IMR-90 (cell line): ENCODE measurements around the gene C16orf86. TPM values are rescaled to one million over a fixed set of nuclear protein-coding genes. Genes with fewer than 3 reads are reported as not detected.

Source experiments
- ATAC-seq: fragments of 200-7000 bp; cut with Tn5 transposase; 2 replicates; pipeline ENCODE4 v1.9.1; 2020; ENCODE audit warnings: low read depth, mild to moderate bottlenecking, moderate library complexity
- BruUV-seq: library from RNA; stranded (reverse); fragments of 400-500 nt; replicated peaks from 2 replicates; lab custom pipeline; 2021; lab: Mats Ljungman, UMichigan
- CTCF ChIA-PET: fragments of 300-600 bp; formaldehyde crosslinking; extraction: SDS; loops from one replicate; lab custom pipeline; 2021; ENCODE audit warnings: antibody characterized with exemption; lab: Yijun Ruan, JAX
- POLR2A ChIA-PET: fragments of 300-600 bp; sonication (Branson Sonifier 250); formaldehyde crosslinking; loops from one replicate; lab custom pipeline; 2022; ENCODE audit warnings: antibody characterized with exemption; ENCODE audit not compliant: unreplicated experiment; lab: Charles Lee
- DNase-seq: peaks from one replicate; pipeline ENCODE4 v3.0.0; 2013
- H2AFZ ChIP-seq: replicated peaks from 2 replicates; pipeline ENCODE3; 2013; ENCODE audit warnings: low read length, mild to moderate bottlenecking; ENCODE audit not compliant: poor library complexity
- H2AK5ac ChIP-seq: 2 replicates; pipeline ENCODE4 v1.6.1; 2013; ENCODE audit warnings: low read depth, low read length, inconsistent platforms
- H2AK9ac ChIP-seq: replicated peaks from 2 replicates; pipeline ENCODE3; 2013; ENCODE audit warnings: mild to moderate bottlenecking, low read depth, low read length, moderate library complexity; ENCODE audit not compliant: poor library complexity
- H2BK120ac ChIP-seq: 2 replicates; pipeline ENCODE4 v1.6.1; 2013; ENCODE audit warnings: low read depth, low read length, inconsistent platforms
- H2BK15ac ChIP-seq: 3 replicates; pipeline ENCODE4 v1.6.1; 2013; ENCODE audit warnings: low read depth, low read length, inconsistent platforms
- H2BK20ac ChIP-seq: 2 replicates; pipeline ENCODE4 v1.6.1; 2013; ENCODE audit warnings: low read depth, mild to moderate bottlenecking, inconsistent platforms, low read length, moderate library complexity
- H2BK5ac ChIP-seq: 2 replicates; pipeline ENCODE4 v1.6.1; 2013; ENCODE audit warnings: mild to moderate bottlenecking, low read depth, low read length, inconsistent platforms; ENCODE audit not compliant: poor library complexity, severe bottlenecking
- H3K14ac ChIP-seq: replicated peaks from 2 replicates; pipeline ENCODE4 v1.6.1; 2013; ENCODE audit warnings: low read depth, low read length, inconsistent platforms
- H3K18ac ChIP-seq: 2 replicates; pipeline ENCODE4 v1.6.1; 2013; ENCODE audit warnings: low read depth, low read length, control low read depth
- H3K23ac ChIP-seq: 2 replicates; pipeline ENCODE4 v1.6.1; 2013; ENCODE audit warnings: low read depth, low read length, inconsistent platforms
- H3K27ac ChIP-seq: 2 replicates; pipeline ENCODE4 v1.5.1; 2013; ENCODE audit warnings: mild to moderate bottlenecking, control low read depth, low read length; ENCODE audit not compliant: insufficient read depth
- H3K27me3 ChIP-seq: 2 replicates; pipeline ENCODE4 v1.6.1; 2013; ENCODE audit warnings: low read length; ENCODE audit not compliant: control insufficient read depth, insufficient read depth
- H3K36me3 ChIP-seq: 2 replicates; pipeline ENCODE4 v1.6.1; 2013; ENCODE audit warnings: low read length, mixed read lengths; ENCODE audit not compliant: control insufficient read depth, insufficient read depth
- H3K4ac ChIP-seq: 2 replicates; pipeline ENCODE4 v1.6.1; 2013; ENCODE audit warnings: low read depth, low read length, inconsistent platforms
- H3K4me1 ChIP-seq: 2 replicates; pipeline ENCODE4 v1.6.1; 2013; ENCODE audit warnings: low read length, mixed read lengths; ENCODE audit not compliant: control insufficient read depth, insufficient read depth
- H3K4me2 ChIP-seq: 2 replicates; pipeline ENCODE4 v1.6.1; 2013; ENCODE audit warnings: low read depth, mild to moderate bottlenecking, control low read depth, low read length, moderate library complexity
- H3K4me3 ChIP-seq: 2 replicates; pipeline ENCODE4 v1.5.1; 2013; ENCODE audit warnings: low read depth, mild to moderate bottlenecking, control low read depth, low read length, moderate library complexity; ENCODE audit not compliant: insufficient read depth
- H3K56ac ChIP-seq: 2 replicates; pipeline ENCODE4 v1.6.1; 2013; ENCODE audit warnings: low read length, inconsistent platforms; ENCODE audit not compliant: insufficient read depth; ENCODE audit errors: extremely low read depth
- H3K79me1 ChIP-seq, 2 experiments: 2 replicates each; pipeline ENCODE4 v1.6.1; 2013; ENCODE audit warnings: low read length in 2 of 2, inconsistent platforms in 1 of 2, low read depth in 1 of 2
- H3K9ac ChIP-seq: 2 replicates; pipeline ENCODE4 v1.6.1; 2013; ENCODE audit warnings: low read depth, low read length, control low read depth
- H3K9me1 ChIP-seq: 2 replicates; pipeline ENCODE4 v1.6.1; 2013; ENCODE audit warnings: low read length, inconsistent platforms; ENCODE audit not compliant: insufficient read depth
- H3K9me3 ChIP-seq: 2 replicates; pipeline ENCODE4 v1.6.1; 2013; ENCODE audit warnings: low read length; ENCODE audit not compliant: control insufficient read depth, insufficient read depth
- H4K20me1 ChIP-seq: 2 replicates; pipeline ENCODE4 v1.6.1; 2013; ENCODE audit warnings: low read length, inconsistent platforms; ENCODE audit not compliant: insufficient read depth
- H4K5ac ChIP-seq: 2 replicates; pipeline ENCODE4 v1.6.1; 2013; ENCODE audit warnings: mild to moderate bottlenecking, low read depth, low read length, control low read depth
- H4K8ac ChIP-seq, 2 experiments: 2 replicates each; pipeline ENCODE4 v1.6.1; 2013; ENCODE audit warnings: low read depth in 2 of 2, low read length in 2 of 2, control low read depth in 1 of 2, inconsistent platforms in 1 of 2
- H4K91ac ChIP-seq: 2 replicates; pipeline ENCODE4 v1.6.1; 2013; ENCODE audit warnings: low read depth, low read length, inconsistent platforms; ENCODE audit not compliant: insufficient read depth
- BHLHE40 ChIP-seq: fragments of 150-350 bp; IDR thresholded peaks from 2 replicates; pipeline ENCODE4 v1.6.1; 2016; ENCODE audit warnings: mild to moderate bottlenecking, low read depth, low read length
- CEBPB ChIP-seq: IDR thresholded peaks from 2 replicates; pipeline ENCODE4 v1.6.1; 2012; ENCODE audit warnings: low read depth, low read length, improper control_type of control experiment
- CHD1 ChIP-seq: IDR thresholded peaks from 2 replicates; pipeline ENCODE4 v1.6.1; 2012; ENCODE audit warnings: low read depth, low read length, improper control_type of control experiment
- FOS ChIP-seq: fragments of 150-350 bp; IDR thresholded peaks from 2 replicates; pipeline ENCODE4 v1.6.1; 2016; ENCODE audit warnings: low read depth, low read length
- MAFK ChIP-seq: IDR thresholded peaks from 2 replicates; pipeline ENCODE4 v1.6.1; 2012; ENCODE audit warnings: low read depth, low read length, improper control_type of control experiment
- MAZ ChIP-seq: IDR thresholded peaks from 2 replicates; pipeline ENCODE4 v1.6.1; 2012; ENCODE audit warnings: low read depth, mild to moderate bottlenecking, low read length, improper control_type of control experiment, moderate library complexity, borderline replicate concordance
- MXI1 ChIP-seq: IDR thresholded peaks from 2 replicates; pipeline ENCODE4 v1.6.1; 2012; ENCODE audit warnings: low read depth, mild to moderate bottlenecking, low read length, moderate library complexity, borderline replicate concordance
- NFE2L2 ChIP-seq: fragments of 150-350 bp; IDR thresholded peaks from 2 replicates; pipeline ENCODE4 v1.6.1; 2016; ENCODE audit warnings: low read depth, mild to moderate bottlenecking, low read length
- POLR2A ChIP-seq: IDR thresholded peaks from 2 replicates; pipeline ENCODE4 v1.6.1; 2012; ENCODE audit warnings: mild to moderate bottlenecking, low read depth, low read length
- RAD21 ChIP-seq: IDR thresholded peaks from 2 replicates; pipeline ENCODE4 v1.6.1; 2012; ENCODE audit warnings: low read length, improper control_type of control experiment
- RCOR1 ChIP-seq: IDR thresholded peaks from 2 replicates; pipeline ENCODE4 v1.6.1; 2012; ENCODE audit warnings: mild to moderate bottlenecking, low read length, improper control_type of control experiment; ENCODE audit not compliant: insufficient replicate concordance
- RFX5 ChIP-seq: IDR thresholded peaks from 2 replicates; pipeline ENCODE4 v1.8.0; 2012; ENCODE audit warnings: low read depth, mild to moderate bottlenecking, low read length, moderate library complexity
- SMC3 ChIP-seq: fragments of 150-350 bp; IDR thresholded peaks from 2 replicates; pipeline ENCODE4 v1.6.1; 2016; ENCODE audit warnings: low read depth, mild to moderate bottlenecking, antibody characterized with exemption, low read length, moderate library complexity
- WGBS, 2 experiments: methylation state at CpG; one replicate each; pipeline versions ENCODE4 v1.1.5 to v1.1.7; 2013; ENCODE audit warnings: missing lambda C conversion rate in 2 of 2; ENCODE audit not compliant: insufficient read length in 1 of 2; ENCODE audit errors: extremely low coverage in 2 of 2; 5-methylcytosine and 5-hydroxymethylcytosine counted together
- dilution Hi-C: fragments of 300-500 bp; cut with HindIII; formaldehyde crosslinking; loops from one replicate; pipeline ENCODE4 v1.14.3; 2018; ENCODE audit warnings: low sequenced_read_pairs; ENCODE audit not compliant: unreplicated experiment
- in situ Hi-C: fragments of 300-500 bp; cut with MboI; formaldehyde crosslinking; loops from 3 replicates; pipeline ENCODE4 v1.14.3; 2019; ENCODE audit warnings: low sequenced_read_pairs, inconsistent platforms, mixed read lengths
- intact Hi-C: fragments of 100-400 bp; cut with micrococcal nuclease; formaldehyde crosslinking; loops from 2 replicates; pipeline ENCODE4 v1.10.0; 2022
- polyA plus RNA-seq, 3 experiments: library from polyadenylated mRNA; depleted of rRNA; stranded (reverse); fragments of >200 nt; gene quantifications; 2 replicates each; pipeline ENCODE4 v1.2.3, GENCODE V29; 2012; ENCODE audit warnings: low replicate concordance in 1 of 3
- total RNA-seq: library from RNA; depleted of rRNA; stranded (reverse); fragments of >200 nt; gene quantifications from 2 replicates; pipeline ENCODE4 v1.2.3, GENCODE V29; 2012
- TF ChIP-seq, protein P1 (sequence below): fragments of 150-350 bp; IDR thresholded peaks from 2 replicates; pipeline ENCODE4 v1.6.1; 2016; ENCODE audit warnings: low read depth, mild to moderate bottlenecking, low read length, moderate library complexity, borderline replicate concordance
- TF ChIP-seq, protein P2 (sequence below): fragments of 150-350 bp; IDR thresholded peaks from 2 replicates; pipeline ENCODE4 v1.6.1; 2017; ENCODE audit warnings: mild to moderate bottlenecking, antibody characterized with exemption, low read length, low read depth
- TF ChIP-seq, protein P3 (sequence below): conservative IDR thresholded peaks from 2 replicates; pipeline ENCODE4 v1.5.1; 2012; ENCODE audit warnings: mild to moderate bottlenecking, low read depth, low read length, improper control_type of control experiment

C16orf86 gene
- total and polyA plus RNA-seq, 2 of the 4 experiments (the other 2 are of a cell fraction), result 0.54 to 0.70 TPM

DNA sequence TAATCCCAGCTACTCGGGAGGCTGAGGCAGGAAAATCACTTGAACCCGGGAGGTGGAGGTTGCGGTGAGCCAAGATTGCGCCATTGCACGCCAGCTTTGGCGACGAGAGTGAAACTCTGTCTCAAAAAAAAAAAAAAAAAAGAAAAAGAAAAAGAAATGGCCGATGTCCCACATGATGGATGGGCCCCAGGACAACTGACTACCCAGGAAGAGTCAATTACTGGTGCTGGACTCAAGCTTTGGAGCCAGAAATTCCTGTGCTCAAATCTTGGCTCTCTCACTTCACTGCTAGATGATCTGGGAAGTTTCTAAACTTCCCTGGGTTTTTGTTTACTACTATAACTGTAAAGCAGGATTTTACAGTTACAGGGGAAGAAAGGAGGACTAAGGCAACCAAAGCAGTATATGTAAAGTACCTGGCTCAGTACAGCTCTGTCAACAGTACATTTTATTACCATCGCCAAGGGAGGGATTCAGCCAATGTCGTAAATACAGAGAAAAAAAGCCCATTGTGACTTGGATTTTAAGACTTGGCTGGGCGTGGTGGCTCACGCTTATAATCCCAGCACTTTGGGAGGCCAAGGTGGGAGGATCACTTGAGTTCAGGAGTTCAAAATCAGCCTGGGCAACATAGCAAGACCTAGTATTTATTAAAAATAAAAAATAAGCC lies 11.9 kb downstream of the C16orf86 start:
- Histone ChIP-seq H3K4me2 (no peak overlapping the region), H3K4me3 (no peak overlapping the region), H3K4ac (no peak overlapping the region), H3K9ac (no peak overlapping the region), H2BK5ac (no peak overlapping the region), H3K56ac (no peak overlapping the region), H2BK120ac (no peak overlapping the region), H2AFZ (no peak overlapping the region), H3K4me1 (peaks cover under 1% of the 10 kb centered on the region; the same call in 1 of the 2 replicates), H2BK20ac (no peak overlapping the region), H2AK9ac (no peak overlapping the region), H4K5ac (no peak overlapping the region), H3K14ac (no peak overlapping the region), H2AK5ac (no peak overlapping the region), H3K36me3 (peaks cover 16% of the 10 kb centered on the region), H4K8ac (no peak overlapping the region), H3K27me3 (no peaks in the 10 kb centered on the region), H3K23ac (no peak overlapping the region), H4K20me1 (no peaks in the 10 kb centered on the region), H4K91ac (no peak overlapping the region), H3K18ac (no peak overlapping the region), H3K79me1 (peaks cover 0 to 17% of the 10 kb centered on the region in 2 experiments; a peak in 2 of 4 replicates), H2BK15ac (no peak overlapping the region), H3K27ac (no peak overlapping the region), H3K9me3 (no peaks in the 10 kb centered on the region), H3K9me1 (peaks cover 7% of the 10 kb centered on the region; the same call in 1 of the 2 replicates)
- in situ Hi-C loops, result no loop called here
- intact Hi-C loops, result loop anchor here (10.0 kb wide), 1 partner anchor 356 kb away; no protein-coding TSS in a partner anchor
- CTCF ChIA-PET, result no interaction called here
- BruUV-seq, result no TSS peak
- DNase-seq, result no peak
- ATAC-seq, result no peak
- dilution Hi-C loops, result no loop called here
- no peak for TF ChIP-seq RFX5
- TF ChIP-seq, protein P1, sequence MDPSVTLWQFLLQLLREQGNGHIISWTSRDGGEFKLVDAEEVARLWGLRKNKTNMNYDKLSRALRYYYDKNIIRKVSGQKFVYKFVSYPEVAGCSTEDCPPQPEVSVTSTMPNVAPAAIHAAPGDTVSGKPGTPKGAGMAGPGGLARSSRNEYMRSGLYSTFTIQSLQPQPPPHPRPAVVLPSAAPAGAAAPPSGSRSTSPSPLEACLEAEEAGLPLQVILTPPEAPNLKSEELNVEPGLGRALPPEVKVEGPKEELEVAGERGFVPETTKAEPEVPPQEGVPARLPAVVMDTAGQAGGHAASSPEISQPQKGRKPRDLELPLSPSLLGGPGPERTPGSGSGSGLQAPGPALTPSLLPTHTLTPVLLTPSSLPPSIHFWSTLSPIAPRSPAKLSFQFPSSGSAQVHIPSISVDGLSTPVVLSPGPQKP, result no peak
- no peak for TF ChIP-seq NFE2L2
- no peak for TF ChIP-seq CEBPB
- TF ChIP-seq, protein P2, sequence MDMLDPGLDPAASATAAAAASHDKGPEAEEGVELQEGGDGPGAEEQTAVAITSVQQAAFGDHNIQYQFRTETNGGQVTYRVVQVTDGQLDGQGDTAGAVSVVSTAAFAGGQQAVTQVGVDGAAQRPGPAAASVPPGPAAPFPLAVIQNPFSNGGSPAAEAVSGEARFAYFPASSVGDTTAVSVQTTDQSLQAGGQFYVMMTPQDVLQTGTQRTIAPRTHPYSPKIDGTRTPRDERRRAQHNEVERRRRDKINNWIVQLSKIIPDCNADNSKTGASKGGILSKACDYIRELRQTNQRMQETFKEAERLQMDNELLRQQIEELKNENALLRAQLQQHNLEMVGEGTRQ, result no peak
- TF ChIP-seq BHLHE40, result no peak
- no peak for TF ChIP-seq FOS
- no peak for TF ChIP-seq SMC3
- TF ChIP-seq MAZ, result no peak
- TF ChIP-seq CHD1, result no peak
- TF ChIP-seq, protein P3, sequence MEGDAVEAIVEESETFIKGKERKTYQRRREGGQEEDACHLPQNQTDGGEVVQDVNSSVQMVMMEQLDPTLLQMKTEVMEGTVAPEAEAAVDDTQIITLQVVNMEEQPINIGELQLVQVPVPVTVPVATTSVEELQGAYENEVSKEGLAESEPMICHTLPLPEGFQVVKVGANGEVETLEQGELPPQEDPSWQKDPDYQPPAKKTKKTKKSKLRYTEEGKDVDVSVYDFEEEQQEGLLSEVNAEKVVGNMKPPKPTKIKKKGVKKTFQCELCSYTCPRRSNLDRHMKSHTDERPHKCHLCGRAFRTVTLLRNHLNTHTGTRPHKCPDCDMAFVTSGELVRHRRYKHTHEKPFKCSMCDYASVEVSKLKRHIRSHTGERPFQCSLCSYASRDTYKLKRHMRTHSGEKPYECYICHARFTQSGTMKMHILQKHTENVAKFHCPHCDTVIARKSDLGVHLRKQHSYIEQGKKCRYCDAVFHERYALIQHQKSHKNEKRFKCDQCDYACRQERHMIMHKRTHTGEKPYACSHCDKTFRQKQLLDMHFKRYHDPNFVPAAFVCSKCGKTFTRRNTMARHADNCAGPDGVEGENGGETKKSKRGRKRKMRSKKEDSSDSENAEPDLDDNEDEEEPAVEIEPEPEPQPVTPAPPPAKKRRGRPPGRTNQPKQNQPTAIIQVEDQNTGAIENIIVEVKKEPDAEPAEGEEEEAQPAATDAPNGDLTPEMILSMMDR, result no peak
- TF ChIP-seq RCOR1, result no peak
- TF ChIP-seq MXI1, result no peak
- TF ChIP-seq RAD21, result no peak
- no peak for TF ChIP-seq MAFK
- no peak for TF ChIP-seq POLR2A
- no CpG with 5 or more reads among the region's 12 CpGs for WGBS, 2 experiments
- POLR2A ChIA-PET, result no interaction called here
